WERI-Rb-1 (cell line): ENCODE data around the gene PC.
"Not testable (repeated sequence)": the region's sequence is repeated elsewhere in the genome, so short reads cannot be mapped to it uniquely, and the experiment has no call there.

ENCODE experiments used
- DNase-seq: peaks from one replicate; pipeline ENCODE4 v3.0.0-alpha.2; 2020
- H3K27ac ChIP-seq: fragments of 250-450 bp; sonication (Bioruptor Pico); 2 replicates; pipeline ENCODE4 v1.5.1; 2020; ENCODE audit warnings: mild to moderate bottlenecking, moderate library complexity
- H3K27me3 ChIP-seq: fragments of 250-450 bp; sonication (Bioruptor Pico); 2 replicates; pipeline ENCODE4 v1.5.1; 2021; ENCODE audit warnings: mild to moderate bottlenecking, low read depth, moderate library complexity; ENCODE audit not compliant: insufficient read depth, severe bottlenecking
- H3K36me3 ChIP-seq: fragments of 250-450 bp; sonication (Bioruptor Pico); 2 replicates; pipeline ENCODE4 v1.5.1; 2020; ENCODE audit warnings: mild to moderate bottlenecking, moderate library complexity
- H3K4me3 ChIP-seq: 2 replicates; pipeline ENCODE4 v1.5.1; 2011; ENCODE audit warnings: low read depth, mild to moderate bottlenecking, control low read depth, low read length
- H3K9me3 ChIP-seq: fragments of 250-450 bp; sonication (Bioruptor Pico); 2 replicates; pipeline ENCODE4 v1.5.1; 2021; ENCODE audit warnings: mild to moderate bottlenecking, moderate library complexity; ENCODE audit not compliant: severe bottlenecking
- TF ChIP-seq, protein P1 (sequence below): IDR thresholded peaks from 2 replicates; pipeline ENCODE4 v1.5.1; 2011; ENCODE audit warnings: low read depth, mild to moderate bottlenecking, control low read depth, inconsistent platforms, low read length

The PC gene, protein sequence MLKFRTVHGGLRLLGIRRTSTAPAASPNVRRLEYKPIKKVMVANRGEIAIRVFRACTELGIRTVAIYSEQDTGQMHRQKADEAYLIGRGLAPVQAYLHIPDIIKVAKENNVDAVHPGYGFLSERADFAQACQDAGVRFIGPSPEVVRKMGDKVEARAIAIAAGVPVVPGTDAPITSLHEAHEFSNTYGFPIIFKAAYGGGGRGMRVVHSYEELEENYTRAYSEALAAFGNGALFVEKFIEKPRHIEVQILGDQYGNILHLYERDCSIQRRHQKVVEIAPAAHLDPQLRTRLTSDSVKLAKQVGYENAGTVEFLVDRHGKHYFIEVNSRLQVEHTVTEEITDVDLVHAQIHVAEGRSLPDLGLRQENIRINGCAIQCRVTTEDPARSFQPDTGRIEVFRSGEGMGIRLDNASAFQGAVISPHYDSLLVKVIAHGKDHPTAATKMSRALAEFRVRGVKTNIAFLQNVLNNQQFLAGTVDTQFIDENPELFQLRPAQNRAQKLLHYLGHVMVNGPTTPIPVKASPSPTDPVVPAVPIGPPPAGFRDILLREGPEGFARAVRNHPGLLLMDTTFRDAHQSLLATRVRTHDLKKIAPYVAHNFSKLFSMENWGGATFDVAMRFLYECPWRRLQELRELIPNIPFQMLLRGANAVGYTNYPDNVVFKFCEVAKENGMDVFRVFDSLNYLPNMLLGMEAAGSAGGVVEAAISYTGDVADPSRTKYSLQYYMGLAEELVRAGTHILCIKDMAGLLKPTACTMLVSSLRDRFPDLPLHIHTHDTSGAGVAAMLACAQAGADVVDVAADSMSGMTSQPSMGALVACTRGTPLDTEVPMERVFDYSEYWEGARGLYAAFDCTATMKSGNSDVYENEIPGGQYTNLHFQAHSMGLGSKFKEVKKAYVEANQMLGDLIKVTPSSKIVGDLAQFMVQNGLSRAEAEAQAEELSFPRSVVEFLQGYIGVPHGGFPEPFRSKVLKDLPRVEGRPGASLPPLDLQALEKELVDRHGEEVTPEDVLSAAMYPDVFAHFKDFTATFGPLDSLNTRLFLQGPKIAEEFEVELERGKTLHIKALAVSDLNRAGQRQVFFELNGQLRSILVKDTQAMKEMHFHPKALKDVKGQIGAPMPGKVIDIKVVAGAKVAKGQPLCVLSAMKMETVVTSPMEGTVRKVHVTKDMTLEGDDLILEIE

DNA sequence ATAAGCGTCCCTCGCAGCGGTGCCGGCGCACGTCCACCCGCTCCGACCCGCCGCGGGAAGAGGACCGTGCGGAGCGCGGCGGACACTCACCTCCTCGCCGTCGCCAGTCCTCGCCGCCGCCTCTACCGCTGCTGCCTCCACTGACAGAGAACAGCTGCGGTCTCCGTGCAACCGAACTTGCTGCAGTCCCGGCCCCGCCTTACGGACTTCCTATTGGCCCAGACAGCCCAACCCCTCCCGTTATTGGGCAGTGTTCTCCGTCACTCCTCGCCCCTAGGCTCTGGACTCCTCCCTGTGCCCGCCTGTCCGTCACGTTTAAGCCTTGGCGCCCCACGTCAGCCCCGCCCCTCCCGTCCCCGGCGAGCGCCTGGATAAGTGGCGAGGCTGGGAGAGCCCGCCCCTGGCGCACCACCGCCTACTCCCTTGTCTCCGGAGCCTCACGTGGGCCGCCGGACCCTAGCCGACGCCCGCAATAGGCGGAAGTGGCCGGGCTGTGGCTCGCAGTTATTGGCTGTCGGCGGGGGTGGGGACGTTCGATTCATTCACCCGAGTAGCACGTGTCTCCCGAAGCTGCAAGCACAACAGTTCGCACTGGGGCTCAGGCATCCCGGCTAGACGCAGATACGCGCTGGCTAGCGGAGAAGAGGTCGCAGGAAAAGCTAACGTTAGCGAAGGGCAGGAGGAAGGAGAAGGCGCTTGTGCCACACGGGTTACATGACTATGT is at the start of gene PC:
Gene PC (minus strand): TSS at position 152 of the 724 bp plus-strand sequence. CDS start 86,224 bp downstream, outside the sequence.
- peak; percentile 100 for DNase-seq
- H3K27me3 ChIP-seq: no peaks in the 10 kb centered on the region
- TF ChIP-seq, protein P1, sequence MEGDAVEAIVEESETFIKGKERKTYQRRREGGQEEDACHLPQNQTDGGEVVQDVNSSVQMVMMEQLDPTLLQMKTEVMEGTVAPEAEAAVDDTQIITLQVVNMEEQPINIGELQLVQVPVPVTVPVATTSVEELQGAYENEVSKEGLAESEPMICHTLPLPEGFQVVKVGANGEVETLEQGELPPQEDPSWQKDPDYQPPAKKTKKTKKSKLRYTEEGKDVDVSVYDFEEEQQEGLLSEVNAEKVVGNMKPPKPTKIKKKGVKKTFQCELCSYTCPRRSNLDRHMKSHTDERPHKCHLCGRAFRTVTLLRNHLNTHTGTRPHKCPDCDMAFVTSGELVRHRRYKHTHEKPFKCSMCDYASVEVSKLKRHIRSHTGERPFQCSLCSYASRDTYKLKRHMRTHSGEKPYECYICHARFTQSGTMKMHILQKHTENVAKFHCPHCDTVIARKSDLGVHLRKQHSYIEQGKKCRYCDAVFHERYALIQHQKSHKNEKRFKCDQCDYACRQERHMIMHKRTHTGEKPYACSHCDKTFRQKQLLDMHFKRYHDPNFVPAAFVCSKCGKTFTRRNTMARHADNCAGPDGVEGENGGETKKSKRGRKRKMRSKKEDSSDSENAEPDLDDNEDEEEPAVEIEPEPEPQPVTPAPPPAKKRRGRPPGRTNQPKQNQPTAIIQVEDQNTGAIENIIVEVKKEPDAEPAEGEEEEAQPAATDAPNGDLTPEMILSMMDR: no peak
- no peaks in the 10 kb centered on the region for H3K36me3 ChIP-seq
- peak within 1 kb of the TSS; percentile 69 for H3K4me3 ChIP-seq
- no peaks in the 10 kb centered on the region for H3K9me3 ChIP-seq
- H3K27ac ChIP-seq: peak within 1 kb of the TSS; percentile 90

DNA sequence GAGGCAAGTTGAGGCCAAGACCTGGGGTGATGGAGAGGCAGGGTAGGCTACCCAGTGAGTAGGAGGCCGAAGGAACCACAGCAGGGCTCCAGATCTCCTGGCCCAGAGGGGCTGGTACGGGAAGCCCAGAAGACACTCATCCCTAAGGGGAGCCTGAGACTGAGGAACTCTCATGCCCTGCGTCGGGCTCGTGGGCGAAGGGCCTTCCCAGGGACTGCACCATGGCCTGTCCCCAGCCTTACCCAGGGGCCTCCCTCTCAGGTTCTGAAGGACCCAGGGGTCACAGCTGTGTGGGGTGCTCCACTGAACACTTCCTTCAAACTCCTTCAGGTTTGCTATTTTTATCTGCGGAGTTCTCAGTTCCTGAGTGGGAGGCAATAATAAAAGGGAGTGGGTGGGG is 48.9 kb upstream of the PC start:
- no peak for DNase-seq
- no peak overlapping the region for H3K4me3 ChIP-seq
- no peaks in the 10 kb centered on the region for H3K36me3 ChIP-seq
- H3K27ac ChIP-seq: no peak overlapping the region
- no peaks in the 10 kb centered on the region for H3K27me3 ChIP-seq
- no peaks in the 10 kb centered on the region for H3K9me3 ChIP-seq
- TF ChIP-seq, protein P1: no peak

DNA sequence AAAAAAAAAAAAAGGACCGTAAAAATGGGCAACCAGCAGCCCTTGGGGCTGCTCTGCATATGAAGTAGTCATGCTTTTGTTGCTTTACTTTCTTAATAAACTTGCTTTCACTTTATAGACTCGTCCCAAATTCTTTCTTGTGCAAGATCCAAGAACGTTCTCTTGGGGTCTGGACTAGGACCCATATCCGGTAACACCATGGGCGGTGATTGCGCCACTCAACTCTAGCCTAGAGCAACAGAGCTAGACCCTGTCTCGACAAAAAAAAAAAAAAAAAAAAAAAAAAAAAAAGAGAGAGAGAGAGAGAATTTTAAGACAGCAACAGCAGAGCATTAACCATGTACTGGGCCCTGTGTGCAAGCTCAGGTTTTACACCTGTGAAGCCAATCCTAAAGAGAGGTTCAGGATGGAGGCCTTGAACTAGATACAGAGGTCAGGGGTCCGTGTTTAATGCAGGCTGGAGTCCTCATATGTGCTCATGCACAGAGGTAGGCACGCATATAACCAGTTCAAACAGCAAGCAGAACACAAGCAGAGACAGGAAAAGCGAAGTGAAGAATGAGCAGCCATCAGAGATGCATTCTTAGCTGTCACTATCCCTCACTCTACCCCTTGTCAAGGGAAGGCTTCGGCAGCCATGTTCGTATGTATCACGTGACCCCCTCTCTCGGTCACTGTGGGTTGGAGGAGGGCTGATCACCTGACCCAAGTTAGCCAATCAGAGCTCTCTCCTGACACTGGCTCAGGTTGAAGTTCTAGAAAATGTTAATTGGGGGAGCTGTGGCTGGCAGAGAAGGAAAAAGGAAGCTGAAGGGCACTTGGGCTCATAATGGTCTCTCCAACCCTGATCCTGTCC is 48.1 kb upstream of the PC start:
- Histone ChIP-seq H3K4me3 (no peak overlapping the region), H3K27ac (no peak overlapping the region), H3K27me3 (no peaks in the 10 kb centered on the region), H3K9me3 (no peaks in the 10 kb centered on the region), H3K36me3 (no peaks in the 10 kb centered on the region)
- TF ChIP-seq, protein P1: no peak
- DNase-seq: peak; percentile 28

DNA sequence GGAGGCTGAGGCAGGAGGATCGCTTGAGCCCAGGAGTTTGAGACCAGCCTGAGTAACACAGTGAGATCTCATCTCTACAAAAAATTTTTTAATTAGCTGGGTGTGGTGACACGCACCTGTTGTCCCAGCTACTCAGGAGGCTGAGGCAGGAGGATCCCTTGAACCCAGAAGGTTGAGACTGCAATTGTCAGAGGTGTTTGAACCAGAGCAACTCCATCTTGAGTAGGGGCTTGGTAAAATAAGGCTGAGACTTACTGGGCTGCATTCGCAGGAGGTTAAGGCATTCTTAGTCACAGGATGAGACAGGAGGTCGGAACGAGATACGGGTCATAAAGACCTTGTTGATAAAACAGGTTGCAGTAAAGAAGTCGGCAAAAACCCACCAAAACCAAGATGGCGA is 47.0 kb upstream of the PC start:
- H3K27ac ChIP-seq, H3K27me3 ChIP-seq, DNase-seq, H3K9me3 ChIP-seq, H3K36me3 ChIP-seq, H3K4me3 ChIP-seq: not testable (repeated sequence)

DNA sequence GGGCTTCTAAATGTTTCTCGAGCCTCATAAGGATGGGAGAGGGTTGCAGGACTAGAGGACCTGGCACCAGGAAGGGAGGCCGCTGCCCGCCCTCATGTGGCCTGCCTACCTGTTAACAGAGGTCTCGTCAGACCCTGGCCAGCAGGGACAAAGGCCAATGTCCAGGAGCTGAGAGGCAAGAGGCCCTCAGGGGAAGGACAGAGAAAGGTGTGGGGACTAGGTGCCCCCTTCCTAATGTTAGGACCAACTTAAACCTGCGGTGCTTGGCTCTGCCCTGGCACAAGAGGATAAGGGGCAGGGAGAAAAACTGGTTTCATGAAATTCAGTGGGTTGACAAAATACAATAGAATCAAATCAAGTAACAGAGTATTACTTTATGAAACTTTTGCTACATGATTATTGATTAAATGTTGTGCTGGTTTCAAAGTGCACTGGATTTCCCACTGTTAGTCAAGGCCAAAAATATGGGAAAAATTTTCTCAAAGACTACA is 44.8 kb upstream of the PC start:
- TF ChIP-seq, protein P1: no peak
- Histone ChIP-seq H3K27me3 (no peaks in the 10 kb centered on the region), H3K9me3 (no peaks in the 10 kb centered on the region), H3K27ac (no peak overlapping the region), H3K36me3 (no peaks in the 10 kb centered on the region), H3K4me3 (no peak overlapping the region)
- no peak for DNase-seq
